Measurements from ENCODE around the gene ZNF718. TPM values are rescaled to one million over a fixed set of nuclear protein-coding genes. Genes with fewer than 3 reads are reported as not detected.
A peak's percentile ranks its signal among the peaks of the same experiment; 100 is the strongest.
"Not testable (repeated sequence)": the region's sequence is repeated elsewhere in the genome, so short reads cannot be mapped to it uniquely, and the experiment has no call there.

ZNF718 gene
- polyA plus RNA-seq, 1 donor from 2014 or later, result 11.4 TPM

- not testable (repeated sequence) for H3F3A ChIP-seq (ENCODE audit: insufficient read depth, low read length, poor library complexity, severe bottlenecking); H3K27me3 ChIP-seq (ENCODE audit: insufficient read depth, low read depth, low read length); H3K4me2 ChIP-seq (ENCODE audit: low read length); H4K20me1 ChIP-seq (ENCODE audit: insufficient read depth); H3K79me2 ChIP-seq (replicated peaks; ENCODE audit: insufficient read depth, low read length); H3K9me2 ChIP-seq (ENCODE audit: insufficient read depth, low read length); H3K9me3 ChIP-seq (ENCODE audit: low read length); H3K36me3 ChIP-seq (ENCODE audit: insufficient read depth, low read length)
- H3K4me3 ChIP-seq (ENCODE audit: low read length), result peak overlapping the region; percentile 77
- peak; percentile 9 for TF ChIP-seq MXI1 (conservative IDR thresholded peaks at IDR 0.05; ENCODE audit: poor library complexity, severe bottlenecking)
- peak overlapping the region; percentile 73 for H3K9ac ChIP-seq (ENCODE audit: low read length)
- H3K27ac ChIP-seq (ENCODE audit: low read length), result peak overlapping the region; percentile 67
- H2AFZ ChIP-seq (ENCODE audit: low read depth, low read length), result peak overlapping the region; percentile 56
Measured at GRCh38 chr4:213189-213535, 88.9 kb downstream of the ZNF718 start.

Other genes starting within 250 kb of the ZNF718 start
- gene ZNF595, start 71.2 kb upstream of the ZNF718 start, polyA plus RNA-seq, result 12.8 and 15.1 TPM in 2 replicates
- 0.26 TPM in 1 of 2 replicates, not detected in the other for gene ZNF732, start 181.0 kb downstream of the ZNF718 start, polyA plus RNA-seq
- 19.0 and 29.4 TPM in 2 replicates for gene ZNF141, start 213.3 kb downstream of the ZNF718 start, polyA plus RNA-seq